ENCODE measurements around the gene SLC4A8.

DNA sequence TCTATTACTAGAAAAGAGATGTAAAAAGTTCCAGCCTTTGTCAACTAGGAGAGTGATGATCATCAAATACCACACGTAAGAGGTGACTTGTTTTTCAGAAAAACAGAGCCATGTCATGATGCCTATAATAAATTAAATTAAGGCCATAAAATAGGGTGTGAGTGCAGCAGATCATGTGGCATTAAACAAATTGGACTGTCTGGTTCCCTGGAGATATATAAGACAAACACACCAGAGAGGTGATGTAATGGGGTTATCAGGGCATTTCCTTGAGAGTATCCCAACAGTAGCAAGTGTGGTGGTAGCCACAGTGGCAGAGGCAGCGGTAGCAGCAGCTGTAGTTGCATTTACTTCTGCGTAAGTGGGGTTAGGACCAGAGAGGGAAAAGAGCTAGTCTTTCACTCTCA lies 18.8 kb upstream of the SLC4A8 start:
- TF ChIP-seq ZNF274 (IDR thresholded peaks at IDR 0.05; ENCODE audit: low read depth, low read length) (no peak), YY1 (IDR thresholded peaks at IDR 0.05; ENCODE audit: insufficient read depth, insufficient read length) (no peak), SUZ12 (IDR thresholded peaks at IDR 0.05; ENCODE audit: extremely low read depth, insufficient read depth, insufficient read length) (no peak)
